ENCODE data around the gene LPCAT3.
"Not testable (repeated sequence)": the region's sequence is repeated elsewhere in the genome, so short reads cannot be mapped to it uniquely, and the experiment has no call there.

DNA sequence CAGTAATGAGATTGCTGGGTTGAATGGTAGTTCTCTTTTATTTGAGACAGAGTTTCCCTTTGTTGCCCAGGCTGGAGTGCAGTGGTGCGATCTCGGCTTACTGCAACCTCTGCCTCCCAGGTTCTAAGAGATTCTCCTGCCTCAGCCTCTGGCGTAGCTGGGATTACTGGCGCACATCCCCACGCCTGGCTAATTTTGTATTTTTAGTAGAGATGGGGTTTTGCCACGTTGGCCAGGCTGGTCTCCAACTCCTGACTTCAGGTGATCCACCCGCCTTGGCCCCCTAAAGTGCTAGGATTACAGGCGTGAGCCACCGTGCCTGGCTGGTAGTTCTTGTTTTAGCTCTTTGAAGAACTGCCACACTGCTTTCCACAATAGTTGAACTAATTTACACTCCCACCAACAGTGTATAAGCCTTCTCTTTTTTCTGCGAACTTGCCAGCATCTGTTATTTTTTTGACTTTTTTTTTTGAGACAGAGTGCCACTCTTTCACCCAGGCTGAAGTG lies 31.2 kb upstream of the LPCAT3 start:
- TF ChIP-seq, protein P1, sequence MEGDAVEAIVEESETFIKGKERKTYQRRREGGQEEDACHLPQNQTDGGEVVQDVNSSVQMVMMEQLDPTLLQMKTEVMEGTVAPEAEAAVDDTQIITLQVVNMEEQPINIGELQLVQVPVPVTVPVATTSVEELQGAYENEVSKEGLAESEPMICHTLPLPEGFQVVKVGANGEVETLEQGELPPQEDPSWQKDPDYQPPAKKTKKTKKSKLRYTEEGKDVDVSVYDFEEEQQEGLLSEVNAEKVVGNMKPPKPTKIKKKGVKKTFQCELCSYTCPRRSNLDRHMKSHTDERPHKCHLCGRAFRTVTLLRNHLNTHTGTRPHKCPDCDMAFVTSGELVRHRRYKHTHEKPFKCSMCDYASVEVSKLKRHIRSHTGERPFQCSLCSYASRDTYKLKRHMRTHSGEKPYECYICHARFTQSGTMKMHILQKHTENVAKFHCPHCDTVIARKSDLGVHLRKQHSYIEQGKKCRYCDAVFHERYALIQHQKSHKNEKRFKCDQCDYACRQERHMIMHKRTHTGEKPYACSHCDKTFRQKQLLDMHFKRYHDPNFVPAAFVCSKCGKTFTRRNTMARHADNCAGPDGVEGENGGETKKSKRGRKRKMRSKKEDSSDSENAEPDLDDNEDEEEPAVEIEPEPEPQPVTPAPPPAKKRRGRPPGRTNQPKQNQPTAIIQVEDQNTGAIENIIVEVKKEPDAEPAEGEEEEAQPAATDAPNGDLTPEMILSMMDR (conservative IDR thresholded peaks at IDR 0.05; ENCODE audit: low read depth, low read length) = not testable (repeated sequence)
- not testable (repeated sequence) for TF ChIP-seq EZH2 (IDR thresholded peaks at IDR 0.05; ENCODE audit: borderline replicate concordance, low read depth, low read length, poor library complexity, severe bottlenecking)
